ENCODE results near the gene VRK1. TPM values are rescaled to one million over a fixed set of nuclear protein-coding genes. Genes with fewer than 3 reads are reported as not detected.

The VRK1 gene
- total RNA-seq, 1 experiment from 2014 or later, result 26.5 TPM

GRCh38 chr14:96756745-96757144, 40.4 kb upstream of the VRK1 start:
- H3K4me3 ChIP-seq (ENCODE audit: low read depth in 2 of 2, low read length in 2 of 2), result no peak overlapping the region
- ATAC-seq (no peak), DNase-seq (ENCODE audit: low read depth, low spot score) (no peak)
- H3K9me3 ChIP-seq (ENCODE audit: control insufficient read depth, insufficient read depth, low read depth, low read length), result no peaks in the 10 kb centered on the region
- CTCF ChIA-PET, result no interaction called here
- intact Hi-C loops (cut with micrococcal nuclease; ENCODE audit: unreplicated experiment), result no loop called here
- TF ChIP-seq SIN3A (IDR thresholded peaks at IDR 0.05; ENCODE audit: borderline replicate concordance, insufficient read depth, low read depth, low read length) (no peak), CTCF (IDR thresholded peaks at IDR 0.05) (no peak), TCF7L2 (IDR thresholded peaks at IDR 0.05; ENCODE audit: low read depth, low read length) (no peak), POLR2AphosphoS5 (IDR thresholded peaks at IDR 0.05; ENCODE audit: low read depth, low read length) (no peak), REST (IDR thresholded peaks at IDR 0.05; ENCODE audit: insufficient read depth in 1 of 2, low read depth in 2 of 2, low read length in 1 of 2) (no peak)
- POLR2A ChIA-PET, result no interaction called here
- in situ Hi-C loops (cut with HindIII; ENCODE audit: low pct_unique_long_range_greater_than_20kb, low sequenced_read_pairs), result no loop called here
- H3K27me3 ChIP-seq (ENCODE audit: control insufficient read depth, insufficient read depth, low read length), result peaks cover 6% of the 10 kb centered on the region
- H3K36me3 ChIP-seq (ENCODE audit: control insufficient read depth, insufficient read depth, low read length), result no peaks in the 10 kb centered on the region
- H3K4me1 ChIP-seq (ENCODE audit: control insufficient read depth, insufficient read depth, low read length), result no peaks in the 10 kb centered on the region
- no TSS peak for BruUV-seq (replicated peaks)
- no peak overlapping the region for H3K27ac ChIP-seq (ENCODE audit: low read length)

GRCh38 chr14:96757456-96757855, 39.7 kb upstream of the VRK1 start:
- Histone ChIP-seq H3K27ac (ENCODE audit: low read length) (no peak overlapping the region), H3K4me3 (ENCODE audit: low read depth in 2 of 2, low read length in 2 of 2) (no peak overlapping the region), H3K27me3 (ENCODE audit: control insufficient read depth, insufficient read depth, low read length) (peaks cover 6% of the 10 kb centered on the region), H3K4me1 (ENCODE audit: control insufficient read depth, insufficient read depth, low read length) (no peaks in the 10 kb centered on the region), H3K9me3 (ENCODE audit: control insufficient read depth, insufficient read depth, low read depth, low read length) (no peaks in the 10 kb centered on the region), H3K36me3 (ENCODE audit: control insufficient read depth, insufficient read depth, low read length) (no peaks in the 10 kb centered on the region)
- intact Hi-C loops (cut with micrococcal nuclease; ENCODE audit: unreplicated experiment), result no loop called here
- no TSS peak for BruUV-seq (replicated peaks)
- no peak for TF ChIP-seq CTCF (IDR thresholded peaks at IDR 0.05)
- no peak for TF ChIP-seq TCF7L2 (IDR thresholded peaks at IDR 0.05; ENCODE audit: low read depth, low read length)
- TF ChIP-seq POLR2AphosphoS5 (IDR thresholded peaks at IDR 0.05; ENCODE audit: low read depth, low read length), result no peak
- no peak for TF ChIP-seq SIN3A (IDR thresholded peaks at IDR 0.05; ENCODE audit: borderline replicate concordance, insufficient read depth, low read depth, low read length)
- TF ChIP-seq REST (IDR thresholded peaks at IDR 0.05; ENCODE audit: insufficient read depth in 1 of 2, low read depth in 2 of 2, low read length in 1 of 2), result no peak
- DNase-seq (ENCODE audit: low read depth, low spot score) (no peak), ATAC-seq (no peak)
- CTCF ChIA-PET, result no interaction called here
- POLR2A ChIA-PET, result no interaction called here
- in situ Hi-C loops (cut with HindIII; ENCODE audit: low pct_unique_long_range_greater_than_20kb, low sequenced_read_pairs), result no loop called here

Measured in Panc1 (cell line).